GM21786 (cell line): ENCODE results near the gene FSD1.
"Not testable (repeated sequence)": the region's sequence is repeated elsewhere in the genome, so short reads cannot be mapped to it uniquely, and the experiment has no call there.

Source experiments
- ATAC-seq: cut with Tn5 transposase; IDR thresholded peaks from one replicate; pipeline ENCODE4 v1.9.1; 2021; ENCODE audit not compliant: unreplicated experiment

FSD1 gene

DNA sequence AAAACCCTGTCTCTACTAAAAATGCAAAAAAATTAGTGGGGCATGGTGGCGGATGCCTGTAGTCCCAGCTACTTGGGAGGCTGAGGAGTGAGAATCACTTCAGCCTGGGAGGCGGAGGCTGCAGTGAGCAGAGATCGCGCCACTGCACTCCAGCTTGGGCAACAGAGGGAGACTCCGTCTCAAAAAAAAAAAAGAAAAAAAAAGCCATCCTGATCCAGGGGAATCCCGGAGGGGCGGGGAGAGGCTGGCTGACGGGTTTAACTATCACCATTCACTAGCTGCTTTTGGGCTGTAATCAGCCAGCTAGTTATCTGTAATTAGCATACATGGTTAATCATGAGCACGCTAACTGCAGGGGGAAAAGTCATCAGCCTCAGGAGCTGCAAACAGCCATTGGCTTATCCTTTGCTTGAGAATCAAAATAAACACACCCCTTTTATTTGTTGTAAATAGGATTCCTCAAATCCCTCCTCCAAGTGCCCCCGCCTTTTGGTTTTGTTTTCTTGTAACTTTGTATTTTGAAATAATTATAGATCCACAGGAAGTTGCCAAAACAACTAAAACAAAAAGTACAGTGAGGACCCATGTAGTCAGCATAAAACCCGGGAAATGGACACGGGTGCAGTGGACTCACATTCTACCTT lies 9.6 kb downstream of the FSD1 start:
- ATAC-seq = no peak

DNA sequence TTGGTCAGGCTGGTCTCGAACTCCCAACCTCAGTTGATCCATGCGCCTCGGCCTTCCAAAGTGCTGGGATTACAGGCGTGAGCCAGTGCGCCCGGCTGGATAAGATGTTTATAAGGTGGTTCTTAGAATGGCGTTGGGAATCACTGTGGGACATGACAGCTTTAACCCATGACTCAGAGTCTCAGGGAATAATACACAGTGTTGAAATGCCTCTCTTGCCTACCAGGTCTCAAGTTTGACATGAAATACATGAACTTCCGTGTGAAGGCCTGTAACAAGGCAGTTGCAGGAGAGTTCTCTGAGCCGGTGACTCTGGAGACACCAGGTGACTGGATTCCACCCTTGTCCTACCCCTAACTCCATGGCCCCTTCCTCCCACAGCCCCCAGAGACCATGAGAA lies 12.6 kb downstream of the FSD1 start:
- no peak for ATAC-seq

DNA sequence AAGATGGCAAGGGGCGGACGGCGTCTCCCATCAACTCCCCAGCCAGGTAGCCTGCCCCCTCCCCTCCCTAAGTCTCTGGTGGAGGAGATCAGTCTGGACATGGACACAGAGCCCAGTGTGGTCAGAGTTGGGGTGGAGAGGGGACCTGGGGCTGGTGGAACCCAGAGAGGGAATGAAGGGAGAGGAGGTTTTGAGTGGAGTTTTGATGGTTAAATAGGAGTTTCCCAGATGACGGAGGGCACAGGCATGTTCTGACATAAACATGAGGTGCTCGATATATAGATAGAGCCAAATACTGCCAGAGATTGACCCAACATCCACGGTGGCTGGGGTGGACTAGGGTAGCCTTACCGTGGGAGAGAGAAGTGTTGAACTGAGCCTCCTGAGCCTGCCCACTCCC lies 14.1 kb downstream of the FSD1 start:
- no peak for ATAC-seq

DNA sequence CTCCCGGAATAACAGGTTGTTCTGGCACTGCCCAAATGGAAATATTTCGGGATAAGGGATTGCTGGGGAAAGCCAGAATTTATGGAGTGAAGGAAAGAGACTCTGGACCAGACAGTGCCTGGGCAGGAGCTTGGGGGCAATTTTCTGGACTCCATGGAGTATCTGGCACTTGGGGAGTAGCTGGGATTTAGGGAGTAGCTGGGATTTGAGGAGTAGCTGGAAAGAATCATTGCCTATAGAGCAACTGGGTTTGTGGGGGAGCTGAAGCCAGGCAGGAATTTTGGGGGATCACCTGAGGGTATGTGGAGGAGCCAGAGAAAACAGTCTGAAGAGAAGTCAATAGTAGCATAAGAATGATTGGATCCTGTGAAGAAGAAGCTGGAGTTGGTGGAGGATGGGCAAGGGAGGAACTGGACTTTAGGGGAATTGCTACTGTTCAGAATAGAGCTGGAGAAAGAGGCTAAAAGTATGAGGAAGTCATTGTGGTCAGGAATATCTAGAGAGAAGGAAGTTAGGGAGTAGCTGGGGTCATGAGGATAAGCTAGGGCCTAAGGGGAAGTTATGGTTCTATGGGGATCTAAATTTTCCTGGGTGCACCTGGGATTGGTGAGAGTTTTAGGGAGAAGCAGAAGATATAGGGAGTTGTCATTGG lies 14.8 kb downstream of the FSD1 start:
- ATAC-seq = no peak

DNA sequence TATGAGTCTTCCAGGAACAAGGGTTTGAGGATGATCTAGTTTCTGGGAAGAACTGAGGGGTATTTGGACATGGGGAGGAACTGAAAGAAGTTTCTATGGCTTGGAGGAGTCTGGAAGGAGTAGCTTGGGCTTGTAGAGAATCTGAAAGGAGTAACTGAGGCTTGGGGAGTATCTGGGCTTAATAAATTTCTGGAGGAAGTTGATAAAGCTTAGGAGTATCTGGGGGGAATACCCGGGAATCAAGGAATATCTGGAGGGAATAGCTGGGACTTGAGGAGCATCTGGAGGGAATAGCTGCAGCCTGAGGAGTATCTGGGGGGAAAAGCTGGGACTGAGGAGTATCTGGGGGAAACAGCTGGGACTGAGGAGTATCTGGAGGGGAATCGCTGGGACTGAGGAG lies 16.0 kb downstream of the FSD1 start:
- ATAC-seq = no peak

DNA sequence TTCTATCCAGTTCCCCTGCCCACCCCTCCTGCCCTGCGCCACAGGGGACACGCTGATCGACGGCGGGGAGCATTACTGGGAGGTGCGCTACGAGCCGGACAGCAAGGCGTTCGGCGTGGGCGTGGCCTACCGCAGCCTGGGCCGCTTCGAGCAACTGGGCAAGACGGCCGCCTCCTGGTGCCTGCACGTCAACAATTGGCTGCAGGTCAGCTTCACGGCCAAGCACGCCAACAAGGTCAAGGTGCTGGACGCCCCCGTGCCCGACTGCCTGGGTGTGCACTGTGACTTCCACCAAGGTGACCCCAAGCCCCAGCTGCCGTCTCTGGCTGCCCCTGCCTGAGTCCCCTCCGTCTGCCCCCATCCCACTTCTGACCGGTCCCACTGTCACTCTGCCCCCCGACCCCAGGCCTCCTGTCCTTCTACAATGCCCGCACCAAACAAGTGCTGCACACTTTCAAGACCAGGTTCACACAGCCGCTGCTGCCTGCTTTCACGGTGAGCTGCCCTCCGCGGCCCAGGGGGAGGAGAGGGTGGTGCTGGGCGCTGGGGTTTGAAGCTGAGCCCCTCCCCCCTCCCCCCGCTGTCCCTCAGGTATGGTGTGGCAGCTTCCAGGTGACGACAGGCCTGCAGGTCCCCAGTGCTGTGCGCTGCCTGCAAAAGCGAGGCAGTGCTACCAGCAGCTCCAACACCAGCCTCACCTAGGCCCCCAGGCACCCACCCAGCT lies 18.7 kb downstream of the FSD1 start:
- no peak for ATAC-seq

DNA sequence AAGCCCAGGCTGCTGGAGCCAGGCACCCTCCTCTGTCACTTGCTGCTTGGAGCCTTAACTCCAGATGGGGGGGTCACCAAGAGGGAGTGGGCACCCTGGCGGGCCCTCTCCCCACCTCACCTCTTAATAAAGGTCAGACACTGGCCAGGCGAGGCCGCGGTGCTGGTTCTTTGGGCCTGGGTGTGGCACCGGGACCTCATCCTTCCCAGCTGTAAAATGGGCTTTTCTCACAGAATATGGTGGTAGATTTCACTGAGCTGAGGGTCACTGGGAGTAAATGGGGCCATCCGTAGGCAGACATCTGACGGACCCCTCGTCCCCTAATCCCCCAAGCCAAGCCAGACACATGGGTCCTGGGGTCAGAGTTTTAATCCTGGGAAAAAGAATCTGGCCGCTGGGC lies 19.3 kb downstream of the FSD1 start:
- no peak for ATAC-seq

DNA sequence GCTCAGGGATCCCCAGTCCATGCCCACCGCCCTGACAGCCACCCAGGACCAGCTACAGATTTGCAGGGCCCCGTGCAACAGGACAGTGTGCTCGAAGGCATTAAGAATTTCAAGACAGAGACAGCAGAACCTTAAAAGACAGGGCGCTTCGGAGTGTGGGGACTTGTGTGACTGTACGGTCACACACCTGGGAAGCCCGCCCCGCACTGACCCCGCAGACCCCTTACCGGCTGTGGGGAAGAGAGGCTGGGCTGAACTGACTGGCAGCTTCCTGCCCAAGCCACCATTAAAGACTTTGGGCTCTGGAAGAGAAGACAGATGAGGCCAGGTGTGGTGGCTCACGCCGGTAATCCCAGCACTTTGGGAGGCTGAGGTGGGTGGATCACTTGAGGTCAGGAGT lies 19.8 kb downstream of the FSD1 start:
- ATAC-seq = no peak

DNA sequence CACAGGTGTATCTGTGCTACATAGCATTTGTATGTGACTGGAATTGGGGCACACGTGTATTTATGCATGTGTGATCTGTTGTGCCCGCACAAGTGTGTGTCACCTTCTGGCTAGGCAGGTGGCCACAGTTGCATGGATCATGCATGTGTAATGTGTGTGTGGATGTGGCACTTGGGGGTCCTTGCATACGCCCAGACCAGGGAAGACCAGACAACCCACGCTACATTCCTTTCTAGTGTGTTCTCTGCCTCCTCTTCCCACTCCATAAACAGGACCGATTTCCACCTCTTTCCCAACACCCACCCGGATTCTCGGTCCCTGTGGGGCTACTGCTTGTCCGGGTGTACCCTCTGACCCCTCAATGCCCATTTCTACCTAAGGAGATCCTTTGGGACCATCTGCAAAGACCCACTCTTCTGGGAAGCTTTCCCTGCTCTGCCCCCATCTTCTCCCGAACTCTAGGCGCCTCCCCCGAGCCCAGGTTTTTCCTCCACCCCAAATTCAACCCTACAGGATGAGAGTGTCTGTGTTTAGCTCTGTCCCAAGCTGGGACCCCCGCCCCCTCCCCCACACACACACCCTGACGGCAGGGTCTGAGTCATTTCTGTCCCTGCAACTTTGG lies 21.9 kb downstream of the FSD1 start:
- ATAC-seq = no peak

DNA sequence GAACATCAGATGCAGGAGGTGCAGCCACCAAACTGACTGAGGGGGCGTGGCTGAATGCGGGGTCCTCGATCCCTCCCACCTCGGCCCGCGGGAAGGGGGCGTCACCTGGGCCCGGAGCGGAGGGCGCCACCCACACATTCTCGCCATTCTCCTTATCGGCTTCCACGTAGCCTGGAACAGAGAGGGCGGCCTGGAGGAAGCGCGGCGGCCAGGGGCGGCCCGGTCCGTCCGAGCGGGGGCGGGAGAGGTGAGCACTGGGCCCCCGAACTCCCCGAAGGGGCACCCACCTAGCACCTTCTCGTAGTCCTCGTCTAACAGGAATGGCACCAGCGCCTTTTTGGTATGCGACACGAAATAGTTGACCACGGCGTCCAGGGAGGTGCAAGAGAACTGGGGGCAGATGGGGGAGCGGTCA lies 22.4 kb downstream of the FSD1 start:
- ATAC-seq = no peak

DNA sequence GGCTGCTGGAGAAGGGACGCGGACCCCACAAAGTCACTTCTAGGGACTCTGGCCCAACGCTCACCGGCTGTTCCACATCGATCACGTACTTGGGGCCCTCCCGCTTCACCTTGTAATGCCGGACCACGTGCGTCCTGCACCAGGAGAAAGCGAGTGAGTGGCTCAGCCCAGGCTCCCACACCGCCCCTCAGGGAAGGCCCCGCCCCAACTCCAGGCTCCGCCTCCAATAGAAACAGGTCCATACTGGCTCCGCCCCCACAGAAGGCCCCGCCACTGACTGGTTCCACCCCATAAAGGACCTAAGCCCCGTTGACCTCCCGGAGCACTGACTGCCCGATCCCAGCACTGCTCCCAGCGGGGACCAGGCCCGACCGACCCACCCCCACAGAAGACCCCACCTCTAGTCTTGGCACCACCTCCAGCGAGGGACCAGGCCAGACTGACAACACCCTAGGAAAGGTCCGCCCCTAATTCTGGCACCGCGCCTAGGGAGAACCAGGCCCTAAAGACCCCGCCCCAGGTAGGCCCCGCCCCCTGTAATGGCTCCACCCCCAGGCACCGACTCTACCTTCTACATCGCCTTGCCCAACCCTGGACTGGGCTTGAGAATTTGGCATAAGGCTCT lies 23.0 kb downstream of the FSD1 start:
- ATAC-seq = no peak

DNA sequence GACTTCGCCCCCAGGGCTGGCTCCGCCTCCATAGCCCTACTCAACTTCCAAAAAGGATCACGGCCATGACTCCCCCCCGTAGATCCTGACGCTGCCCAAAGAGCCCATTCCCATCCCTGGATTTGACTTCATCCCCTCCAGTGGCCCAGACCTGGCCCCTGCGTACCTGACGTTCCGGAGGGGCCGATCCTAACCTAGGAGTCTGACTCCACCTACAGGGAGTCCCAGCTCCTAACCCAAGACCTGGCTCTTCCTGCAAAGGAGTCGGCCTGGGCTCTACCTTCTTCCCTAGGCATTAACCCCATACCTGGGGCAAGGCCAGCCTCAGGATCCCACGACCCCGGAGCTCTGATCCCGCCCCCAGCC lies 23.5 kb downstream of the FSD1 start:
- no peak for ATAC-seq

DNA sequence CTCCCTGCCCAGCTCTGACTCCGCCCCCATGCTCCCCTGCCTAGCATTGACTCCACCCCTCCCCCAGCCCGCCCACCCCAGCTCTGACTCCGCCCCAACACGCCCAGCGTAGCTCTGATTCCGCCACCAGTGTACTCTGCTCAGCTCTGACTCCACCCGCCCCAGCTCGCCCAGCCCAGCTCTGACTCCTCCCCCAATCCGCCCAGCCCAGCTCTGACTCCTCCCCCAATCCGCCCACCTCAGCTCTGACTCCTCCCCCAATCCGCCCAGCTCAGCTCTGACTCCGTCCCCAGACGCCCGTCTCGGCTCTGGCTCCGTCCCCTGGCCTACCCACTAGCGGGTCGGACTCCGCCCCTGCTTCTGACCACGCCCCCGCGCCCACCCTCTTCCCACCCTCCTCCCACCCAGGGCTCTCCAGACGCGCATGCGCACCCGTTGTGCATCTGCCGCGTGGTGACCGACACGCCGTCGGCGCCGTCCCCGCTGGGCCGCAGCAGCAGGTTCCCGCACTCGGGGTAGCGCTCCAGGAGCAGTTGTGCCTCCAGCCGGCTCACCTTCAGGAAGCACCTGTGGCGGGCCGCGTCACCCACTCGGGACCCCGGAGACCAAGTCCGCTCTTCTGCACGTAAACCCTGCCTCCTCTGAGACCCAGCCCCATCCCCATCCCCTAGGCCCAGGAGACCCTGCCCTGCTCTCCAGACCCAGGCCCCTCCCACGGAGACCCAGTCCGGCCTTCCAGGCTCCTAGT lies 24.0 kb downstream of the FSD1 start:
- ATAC-seq = peak; percentile 74

DNA sequence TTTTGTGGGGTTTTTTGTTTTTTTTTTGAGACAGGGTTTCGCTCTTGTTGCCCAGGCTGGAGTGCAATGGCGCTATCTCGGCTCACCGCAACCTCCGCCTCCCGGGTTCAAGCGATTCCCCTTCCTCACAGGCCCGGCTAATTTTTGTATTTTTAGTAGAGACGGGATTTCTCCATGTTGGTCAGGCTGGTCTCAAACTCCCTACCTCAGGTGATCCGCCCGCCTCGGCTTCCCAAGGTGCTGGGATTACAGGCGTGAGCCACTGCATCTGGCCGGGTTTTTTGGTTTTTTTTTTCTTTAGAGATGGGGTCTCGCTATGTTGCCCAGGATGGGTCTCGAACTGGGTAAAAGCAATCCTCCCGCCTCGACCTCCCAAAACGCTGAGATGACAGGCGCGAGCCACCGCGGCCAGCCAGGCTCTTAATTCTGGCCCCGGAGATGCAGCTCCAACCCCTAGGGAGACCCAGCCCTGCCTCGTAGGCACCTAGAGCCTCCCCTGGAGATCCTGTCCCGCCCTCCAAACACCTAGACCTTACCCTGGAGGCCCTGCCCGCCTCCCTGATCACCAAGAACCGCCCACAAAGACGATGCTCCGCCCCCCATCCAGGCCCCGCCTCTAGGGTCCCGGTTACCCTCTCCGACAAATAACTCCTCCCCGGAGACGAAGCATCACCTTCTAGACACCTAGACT lies 24.7 kb downstream of the FSD1 start:
- ATAC-seq = not testable (repeated sequence)

DNA sequence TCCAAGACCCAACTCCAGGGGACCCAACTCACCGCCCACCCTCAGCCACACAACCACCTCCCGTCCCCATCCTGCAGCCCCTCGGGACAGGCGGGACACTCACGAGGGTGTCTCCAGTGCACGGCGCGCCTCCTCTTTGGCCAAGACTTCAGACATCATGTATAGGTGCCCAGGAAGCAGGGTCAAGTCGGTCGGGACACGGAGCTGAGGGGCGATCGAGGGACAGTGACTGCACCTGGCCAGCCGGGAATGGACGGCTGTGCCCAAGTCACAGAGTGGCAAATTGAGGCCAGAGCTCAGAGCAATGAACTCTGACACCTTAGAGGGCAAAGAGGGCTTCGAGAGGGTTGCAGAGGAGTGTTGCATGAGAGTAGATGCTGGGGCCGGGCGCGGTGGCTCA lies 25.5 kb downstream of the FSD1 start:
- ATAC-seq = no peak

DNA sequence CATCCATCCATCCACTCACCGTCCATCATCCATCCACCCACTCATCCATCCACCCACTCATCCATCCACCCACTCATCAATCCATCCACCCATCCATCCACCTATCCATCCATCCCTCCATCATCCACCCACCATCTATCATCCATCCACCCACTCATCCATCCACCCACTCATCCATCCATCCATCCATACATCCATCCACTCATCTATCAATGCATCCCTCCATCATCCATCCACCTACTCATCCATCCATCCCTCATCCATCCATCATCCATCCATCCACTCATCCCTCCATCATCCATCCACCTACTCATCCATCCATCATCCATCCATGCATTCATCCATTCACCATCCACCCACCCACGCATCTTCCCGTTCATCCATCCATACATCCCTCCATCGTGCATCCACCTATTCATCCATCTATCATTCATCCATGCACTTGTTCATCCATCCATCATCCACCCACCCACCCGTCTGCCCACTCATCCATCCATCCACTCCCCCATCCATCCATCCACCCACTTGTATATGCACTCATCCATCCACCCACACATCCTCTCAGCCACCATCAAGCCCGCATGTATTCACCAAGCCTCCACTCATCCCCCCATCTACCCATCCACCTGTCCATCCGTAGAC lies 30.7 kb downstream of the FSD1 start:
- no peak for ATAC-seq

DNA sequence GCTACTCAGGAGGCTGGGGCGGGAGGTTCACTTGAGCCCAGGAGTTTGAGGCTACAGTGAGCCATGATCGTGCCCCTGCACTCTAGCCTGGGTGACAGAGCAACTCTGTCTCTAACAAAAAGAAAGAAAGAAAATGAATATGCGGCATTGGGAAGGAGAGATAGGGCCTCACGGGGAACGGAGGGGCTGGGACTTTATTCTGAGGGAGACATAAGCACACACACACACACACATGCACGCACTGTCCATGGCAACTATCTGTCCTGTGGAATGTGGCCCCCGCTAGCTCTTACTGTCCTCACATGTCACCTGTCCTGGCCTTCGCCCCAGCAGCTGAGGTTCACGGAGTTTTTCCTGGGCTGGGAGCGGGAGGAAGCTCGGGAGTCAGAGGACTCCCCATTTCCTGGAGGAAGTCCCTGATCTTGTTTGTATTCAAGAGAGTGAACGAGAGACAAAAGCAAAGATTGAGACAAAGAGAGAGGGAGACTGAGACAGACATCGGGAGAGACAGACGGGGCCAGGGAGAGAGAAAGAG lies 33.6 kb downstream of the FSD1 start:
- ATAC-seq = no peak

DNA sequence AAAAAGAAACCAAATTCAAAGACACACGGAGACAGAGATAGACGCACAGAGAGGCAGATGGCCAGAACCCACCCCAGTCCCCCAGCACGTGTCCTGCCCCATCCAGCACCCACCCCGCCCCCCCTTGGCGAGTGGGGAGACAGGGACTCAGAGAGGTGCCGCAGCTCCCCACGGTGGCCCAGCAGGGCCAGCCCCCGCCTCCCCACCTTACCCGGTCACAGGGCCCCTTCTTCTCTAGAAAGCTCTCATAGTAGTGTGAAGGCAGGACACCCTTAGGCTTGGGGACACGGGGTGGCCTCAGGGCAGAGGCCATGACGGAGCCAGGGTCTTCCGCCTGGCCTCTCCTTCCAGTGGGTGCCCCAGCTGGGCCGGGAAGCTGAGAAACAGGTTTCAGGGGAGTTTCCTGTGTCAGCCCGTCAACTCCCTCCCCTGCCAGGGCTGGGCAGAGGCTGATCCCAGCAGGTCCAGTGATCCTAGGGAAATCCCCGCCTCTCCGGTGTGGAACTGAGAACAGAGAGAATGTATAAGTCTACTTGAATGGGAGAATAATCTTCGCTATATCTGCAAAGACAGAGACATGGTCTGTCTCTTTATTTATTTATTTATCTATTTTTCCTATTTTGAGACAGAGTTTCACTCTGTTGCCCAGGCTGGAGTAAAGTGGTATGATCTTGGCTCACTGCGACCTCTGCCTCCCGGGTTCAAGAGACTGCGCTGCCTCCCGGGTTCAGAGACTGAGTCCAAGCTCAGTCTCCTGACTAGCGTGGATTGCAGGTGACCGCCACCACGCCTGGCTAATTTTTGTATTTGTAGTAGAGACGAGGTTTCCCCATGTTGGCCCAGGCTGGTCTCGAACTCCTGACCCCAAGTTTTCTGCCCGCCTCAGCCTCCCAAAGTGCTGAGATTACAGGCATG lies 34.3 kb downstream of the FSD1 start, which contains the start of gene STAP2:
TSS of gene STAP2 (minus strand) at position 387 of the 915 bp plus-strand sequence. CDS start at position 313, 74 bp downstream.
- no peak for ATAC-seq

DNA sequence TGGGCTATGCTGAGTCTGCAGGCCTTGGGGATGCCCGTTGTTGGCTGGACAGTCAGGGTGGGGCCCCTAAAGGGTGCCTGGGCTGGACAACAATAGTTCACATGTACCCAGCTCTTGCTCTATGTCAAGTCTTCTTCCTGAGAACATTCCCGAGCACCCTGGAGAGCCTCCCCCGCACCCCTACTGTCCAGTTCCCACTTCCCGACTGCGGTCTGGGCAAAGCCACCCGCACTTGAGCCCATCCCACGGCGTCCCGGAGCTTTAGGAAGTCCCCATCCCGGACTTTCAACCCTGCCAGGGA lies 37.9 kb downstream of the FSD1 start:
- ATAC-seq = no peak
